Mucosa of stomach (tissue), 1 donor: ENCODE measurements around the gene SSBP3.

Source experiments
- H3K27me3 ChIP-seq: one replicate; pipeline ENCODE4 v1.7.0; 2013; ENCODE audit warnings: mild to moderate bottlenecking, low read length; ENCODE audit not compliant: control insufficient read depth, insufficient read depth
- H3K36me3 ChIP-seq: one replicate; pipeline ENCODE4 v1.7.0; 2013; ENCODE audit warnings: low read length; ENCODE audit not compliant: control insufficient read depth, insufficient read depth
- H3K4me1 ChIP-seq: one replicate; pipeline ENCODE4 v1.7.0; 2013; ENCODE audit warnings: mild to moderate bottlenecking, low read length; ENCODE audit not compliant: control insufficient read depth, insufficient read depth
- H3K4me3 ChIP-seq: one replicate; pipeline ENCODE4 v1.7.0; 2013; ENCODE audit warnings: low read length
- H3K9ac ChIP-seq: one replicate; pipeline ENCODE4 v1.7.0; 2013; ENCODE audit warnings: mild to moderate bottlenecking, low read length, moderate library complexity
- H3K9me3 ChIP-seq: one replicate; pipeline ENCODE4 v1.7.0; 2013; ENCODE audit warnings: mild to moderate bottlenecking, low read length, moderate library complexity; ENCODE audit not compliant: control insufficient read depth
- donor health status: Pancreatic carcinoma.

SSBP3 gene

DNA sequence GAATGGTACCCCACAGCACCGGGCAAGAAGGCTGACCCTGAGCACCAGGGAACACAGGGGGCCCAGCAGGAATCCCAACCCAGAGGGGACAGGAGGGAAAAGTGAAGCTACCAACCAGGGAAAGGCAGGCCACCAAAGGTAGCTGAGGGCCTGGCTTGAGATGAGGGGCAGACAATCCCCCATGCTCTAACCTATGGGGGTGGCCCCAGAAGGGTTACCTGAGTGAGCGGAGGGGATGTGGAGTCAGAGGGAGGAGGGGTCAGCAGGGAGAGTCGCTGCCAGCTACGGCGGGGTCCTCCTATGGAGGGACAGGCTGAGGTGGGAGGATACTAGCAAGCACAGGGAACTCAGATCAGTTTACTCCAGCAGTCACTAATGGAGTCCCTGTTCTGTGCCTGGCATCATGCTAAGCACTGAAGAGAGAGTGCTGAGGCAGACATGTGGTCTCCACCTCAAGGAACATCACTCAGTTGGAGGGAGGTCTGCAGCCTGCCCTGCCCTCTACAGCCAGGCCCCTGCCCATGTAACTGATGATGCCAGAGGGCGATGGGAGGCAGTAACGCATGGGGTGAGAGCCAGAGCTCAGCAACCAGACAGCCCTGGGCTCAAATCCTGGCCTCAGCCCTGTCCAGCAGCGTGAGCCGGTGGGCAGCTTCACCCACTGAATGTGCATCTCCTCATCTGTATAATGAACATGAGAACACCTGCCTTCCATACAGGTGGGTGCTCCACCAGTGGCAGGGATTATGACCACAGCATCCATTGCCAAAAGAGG lies 227.7 kb downstream of the SSBP3 start:
- Histone ChIP-seq H3K4me3 (no peak overlapping the region), H3K36me3 (no peaks in the 10 kb centered on the region), H3K9me3 (no peaks in the 10 kb centered on the region), H3K9ac (no peak overlapping the region), H3K4me1 (no peaks in the 10 kb centered on the region), H3K27me3 (no peaks in the 10 kb centered on the region)

DNA sequence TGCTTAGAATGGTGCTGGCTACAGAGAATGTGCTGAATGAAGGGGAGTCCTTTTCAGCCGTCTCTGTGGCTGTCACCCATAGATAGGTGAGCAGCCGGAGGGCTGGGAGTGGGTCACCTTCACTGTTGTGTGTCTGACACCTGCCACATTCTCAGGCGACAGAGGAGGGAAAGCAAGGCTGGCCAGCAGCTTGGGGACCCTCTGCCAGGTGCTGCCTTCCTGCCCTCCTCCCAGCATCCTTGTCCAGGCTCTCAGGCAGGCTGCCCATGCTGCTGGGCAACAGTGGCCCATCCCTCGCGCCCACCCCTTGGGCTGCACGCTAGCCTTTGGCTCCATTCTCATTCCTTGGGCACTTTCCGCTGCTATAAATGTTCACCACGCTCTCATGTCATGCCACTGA lies 228.5 kb downstream of the SSBP3 start:
- Histone ChIP-seq H3K4me1 (no peaks in the 10 kb centered on the region), H3K9me3 (no peaks in the 10 kb centered on the region), H3K4me3 (no peak overlapping the region), H3K36me3 (no peaks in the 10 kb centered on the region), H3K9ac (no peak overlapping the region), H3K27me3 (no peaks in the 10 kb centered on the region)

- H3K4me1 ChIP-seq = no peaks in the 10 kb centered on the region
- no peaks in the 10 kb centered on the region for H3K36me3 ChIP-seq
- no peak overlapping the region for H3K9ac ChIP-seq
- no peaks in the 10 kb centered on the region for H3K27me3 ChIP-seq
- H3K4me3 ChIP-seq = no peak overlapping the region
- no peaks in the 10 kb centered on the region for H3K9me3 ChIP-seq
Observed at GRCh38 chr1:54176621-54177327, 229.4 kb downstream of the SSBP3 start.
